HCT116 (cell line): ENCODE measurements around the gene ESPN. TPM values are rescaled to one million over a fixed set of nuclear protein-coding genes. Genes with fewer than 3 reads are reported as not detected.

ENCODE experiments used
- ATAC-seq: fragments of 200-7000 bp; cut with Tn5 transposase; 2 replicates; pipeline ENCODE4 v1.9.1; 2020; ENCODE audit warnings: mild to moderate bottlenecking, moderate library complexity
- BruUV-seq: library from RNA; stranded (reverse); fragments of 400-500 nt; replicated peaks from 2 replicates; lab custom pipeline; 2021; lab: Mats Ljungman, UMichigan
- CTCF ChIA-PET: fragments of 300-600 bp; sonication (Branson Sonifier 250); formaldehyde crosslinking; loops from one replicate; lab custom pipeline; 2021; ENCODE audit warnings: antibody characterized with exemption; lab: Charles Lee
- POLR2A ChIA-PET: fragments of 300-600, 350-600 bp; sonication (Branson Sonifier 250); formaldehyde crosslinking; loops from one replicate; lab custom pipeline; 2021; ENCODE audit warnings: antibody characterized with exemption; lab: Charles Lee
- RAD21 ChIA-PET, 2 experiments: fragments of 300-600 bp; sonication (Branson Sonifier 250); formaldehyde crosslinking; loops; one replicate each; lab custom pipeline; 2023; ENCODE audit warnings: low total read pairs in 2 of 2; ENCODE audit not compliant: uncharacterized antibody in 2 of 2, unreplicated experiment in 2 of 2, low non-redundant PET in 1 of 2; lab: Charles Lee
- DNase-seq: peaks from one replicate; pipeline ENCODE4 v3.0.0-alpha.2; 2010; ENCODE audit warnings: low read depth, low spot score
- H2AFZ ChIP-seq: fragments of 200-600 bp; shearing (Covaris generic), sonication (generic); 2 replicates; pipeline ENCODE4 v1.6.1; 2017; ENCODE audit warnings: low read depth, mixed run types, mixed read lengths, antibody characterized with exemption, low read length; ENCODE audit not compliant: poor library complexity, severe bottlenecking
- H3K27ac ChIP-seq: 2 replicates; pipeline ENCODE4 v1.5.1; 2012; ENCODE audit warnings: low read depth, low read length
- H3K27me3 ChIP-seq: fragments of 200-600 bp; sonication (generic); 2 replicates; pipeline ENCODE4 v1.6.1; 2016; ENCODE audit warnings: mixed run types, low read length, mixed read lengths; ENCODE audit not compliant: insufficient read depth
- H3K36me3 ChIP-seq, 2 experiments: fragments of 200-500 bp in 1 of 2; fragments of 200-600 bp in 1 of 2; sonication (Bioruptor generic) in 1 of 2; sonication (generic) in 1 of 2; 2 replicates each; pipeline versions ENCODE4 v1.5.1 to v1.6.1; 2014 to 2016; ENCODE audit warnings: low read length in 2 of 2, inconsistent platforms in 1 of 2, mixed read lengths in 1 of 2, mixed run types in 1 of 2; ENCODE audit not compliant: insufficient read depth in 2 of 2, control insufficient read depth in 1 of 2
- H3K4me1 ChIP-seq, 2 experiments: fragments of 200-600 bp in 1 of 2; sonication (generic) in 1 of 2; 2 replicates each; pipeline versions ENCODE4 v1.5.1 to v1.6.1; 2012 to 2017; ENCODE audit warnings: low read length in 2 of 2, inconsistent platforms in 1 of 2, mild to moderate bottlenecking in 1 of 2, mixed read lengths in 1 of 2, mixed run types in 1 of 2, moderate library complexity in 1 of 2; ENCODE audit not compliant: insufficient read depth in 2 of 2, control insufficient read depth in 1 of 2
- H3K4me2 ChIP-seq: fragments of 200-600 bp; sonication (generic); 2 replicates; pipeline ENCODE4 v1.6.1; 2017; ENCODE audit warnings: mixed run types, low read length, mixed read lengths
- H3K4me3 ChIP-seq, 2 experiments: fragments of 200-600 bp in 1 of 2; sonication (generic) in 1 of 2; replicated peaks in 1 of 2; 2 replicates each; pipeline ENCODE4 v1.5.1; 2011 to 2016; ENCODE audit warnings: low read length in 2 of 2, control low read depth in 1 of 2, low read depth in 1 of 2, mild to moderate bottlenecking in 1 of 2, mixed read lengths in 1 of 2, mixed run types in 1 of 2
- H3K79me2 ChIP-seq: fragments of 200-600 bp; sonication (generic); 2 replicates; pipeline ENCODE4 v1.6.1; 2017; ENCODE audit warnings: mild to moderate bottlenecking, mixed run types, low read length, moderate library complexity, mixed read lengths; ENCODE audit not compliant: insufficient read depth
- H3K9ac ChIP-seq: fragments of 200-600 bp; sonication (generic); 2 replicates; pipeline ENCODE4 v1.6.1; 2016; ENCODE audit warnings: low read length, mixed read lengths
- H3K9me2 ChIP-seq: fragments of 200-600 bp; sonication (generic), shearing (Covaris generic); 2 replicates; pipeline ENCODE4 v1.6.1; 2017; ENCODE audit warnings: mixed run types, mild to moderate bottlenecking, moderate library complexity; ENCODE audit not compliant: insufficient read depth
- H3K9me3 ChIP-seq, 2 experiments: fragments of 200-500 bp in 1 of 2; fragments of 200-600 bp in 1 of 2; sonication (Bioruptor generic) in 1 of 2; sonication (generic) in 1 of 2; 2 replicates each; pipeline ENCODE4 v1.6.1; 2014 to 2017; ENCODE audit warnings: low read length in 2 of 2, mixed read lengths in 2 of 2, inconsistent platforms in 1 of 2, low read depth in 1 of 2, mild to moderate bottlenecking in 1 of 2, mixed run types in 1 of 2, moderate library complexity in 1 of 2; ENCODE audit not compliant: control insufficient read depth in 1 of 2, insufficient read depth in 1 of 2
- H4K20me1 ChIP-seq: fragments of 200-600 bp; sonication (generic), shearing (Covaris generic); 2 replicates; pipeline ENCODE4 v1.6.1; 2017; ENCODE audit warnings: mixed run types, mild to moderate bottlenecking, moderate library complexity; ENCODE audit not compliant: insufficient read depth
- CBX3 ChIP-seq: IDR thresholded peaks from 2 replicates; pipeline ENCODE4 v1.6.1; 2012; ENCODE audit warnings: low read depth
- CEBPB ChIP-seq: IDR thresholded peaks from 2 replicates; pipeline ENCODE4 v1.6.1; 2012; ENCODE audit warnings: low read depth
- EGR1 ChIP-seq: IDR thresholded peaks from 2 replicates; pipeline ENCODE4 v1.6.1; 2012; ENCODE audit warnings: low read depth
- EZH2 ChIP-seq: fragments of 200-600 bp; sonication (generic); IDR thresholded peaks from 2 replicates; pipeline ENCODE4 v1.6.1; 2017; ENCODE audit warnings: antibody characterized with exemption, mixed run types
- JUND ChIP-seq: IDR thresholded peaks from 2 replicates; pipeline ENCODE4 v1.6.1; 2012
- POLR2A ChIP-seq: IDR thresholded peaks from 2 replicates; pipeline ENCODE4 v1.7.0; 2011; ENCODE audit warnings: borderline replicate concordance; ENCODE audit not compliant: insufficient read depth, insufficient read length; ENCODE audit errors: extremely low read depth
- SIN3A ChIP-seq: IDR thresholded peaks from 2 replicates; pipeline ENCODE4 v1.6.1; 2012; ENCODE audit warnings: low read depth
- ZFX ChIP-seq: fragments of 450-650 bp; IDR thresholded peaks from 2 replicates; pipeline ENCODE4 v1.6.1; 2017
- ZNF274 ChIP-seq: fragments of 200-500 bp; sonication (Bioruptor generic); IDR thresholded peaks from 2 replicates; pipeline ENCODE4 v1.6.1; 2014; ENCODE audit warnings: mild to moderate bottlenecking, low read depth, low read length, inconsistent platforms
- intact Hi-C: fragments of 100-400 bp; cut with micrococcal nuclease; formaldehyde crosslinking; loops from 2 replicates; pipeline ENCODE4 v1.10.0; 2022
- total RNA-seq: library from RNA; stranded (reverse); gene quantifications from one replicate; pipeline ENCODE4 v1.2.1, GENCODE V29; 2021; ENCODE audit not compliant: unreplicated experiment
- TF ChIP-seq, protein P1 (sequence below): IDR thresholded peaks from 2 replicates; pipeline ENCODE4 v1.6.1; 2012
- TF ChIP-seq, protein P2 (sequence below), 3 experiments: fragments of 200-600 bp in 1 of 3; sonication (generic) in 1 of 3; IDR thresholded peaks in 2 of 3; conservative IDR thresholded peaks in 1 of 3; 2 replicates each; pipeline ENCODE4 v1.5.1; 2012 to 2017; ENCODE audit warnings: low read depth in 2 of 3, low read length in 2 of 3, antibody characterized with exemption in 1 of 3, borderline replicate concordance in 1 of 3, control low read depth in 1 of 3, mild to moderate bottlenecking in 1 of 3, mixed read lengths in 1 of 3, mixed run types in 1 of 3, moderate library complexity in 1 of 3; ENCODE audit not compliant: insufficient read depth in 1 of 3
- TF ChIP-seq, protein P3 (sequence below): IDR thresholded peaks from 2 replicates; pipeline ENCODE4 v1.6.1; 2011; ENCODE audit warnings: mild to moderate bottlenecking, low read length, moderate library complexity; ENCODE audit not compliant: insufficient replicate concordance; ENCODE audit errors: extremely low read depth

Gene ESPN
- total RNA-seq, 1 experiment from 2014 or later = 114 TPM

DNA sequence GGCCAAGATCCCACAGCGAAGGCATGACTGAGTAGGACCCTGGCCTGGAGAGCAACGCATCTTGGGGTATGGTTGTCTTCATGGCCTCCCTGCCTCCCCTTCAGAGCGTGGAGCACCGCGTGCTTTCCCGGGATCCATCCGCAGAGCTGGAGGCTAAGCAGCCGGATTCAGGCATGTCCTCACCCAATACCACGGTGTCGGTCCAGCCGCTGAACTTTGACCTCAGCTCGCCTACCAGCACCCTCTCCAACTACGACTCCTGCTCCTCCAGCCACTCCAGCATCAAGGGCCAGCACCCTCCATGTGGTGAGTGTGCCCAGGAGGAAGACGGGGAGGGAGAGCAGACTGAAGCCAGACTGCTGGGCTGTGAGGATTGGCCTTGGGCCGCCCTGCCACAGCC is 19.8 kb downstream of the ESPN start:
- RAD21 ChIA-PET = no interaction called here
- H3K27me3 ChIP-seq = no peaks in the 10 kb centered on the region
- intact Hi-C loops = loop anchor here (10.0 kb wide), 1 partner anchor 770 kb away; no protein-coding TSS in a partner anchor

More for the DNA sequence above, 19.8 kb downstream of the ESPN start:
- no peak overlapping the region for H2AFZ ChIP-seq
- H3K4me3 ChIP-seq = no peak overlapping the region
- H4K20me1 ChIP-seq = no peaks in the 10 kb centered on the region
- no peak overlapping the region for H3K27ac ChIP-seq
- no peak for DNase-seq
- TF ChIP-seq, protein P1, sequence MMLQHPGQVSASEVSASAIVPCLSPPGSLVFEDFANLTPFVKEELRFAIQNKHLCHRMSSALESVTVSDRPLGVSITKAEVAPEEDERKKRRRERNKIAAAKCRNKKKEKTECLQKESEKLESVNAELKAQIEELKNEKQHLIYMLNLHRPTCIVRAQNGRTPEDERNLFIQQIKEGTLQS = no peak
- TF ChIP-seq, protein P2, sequence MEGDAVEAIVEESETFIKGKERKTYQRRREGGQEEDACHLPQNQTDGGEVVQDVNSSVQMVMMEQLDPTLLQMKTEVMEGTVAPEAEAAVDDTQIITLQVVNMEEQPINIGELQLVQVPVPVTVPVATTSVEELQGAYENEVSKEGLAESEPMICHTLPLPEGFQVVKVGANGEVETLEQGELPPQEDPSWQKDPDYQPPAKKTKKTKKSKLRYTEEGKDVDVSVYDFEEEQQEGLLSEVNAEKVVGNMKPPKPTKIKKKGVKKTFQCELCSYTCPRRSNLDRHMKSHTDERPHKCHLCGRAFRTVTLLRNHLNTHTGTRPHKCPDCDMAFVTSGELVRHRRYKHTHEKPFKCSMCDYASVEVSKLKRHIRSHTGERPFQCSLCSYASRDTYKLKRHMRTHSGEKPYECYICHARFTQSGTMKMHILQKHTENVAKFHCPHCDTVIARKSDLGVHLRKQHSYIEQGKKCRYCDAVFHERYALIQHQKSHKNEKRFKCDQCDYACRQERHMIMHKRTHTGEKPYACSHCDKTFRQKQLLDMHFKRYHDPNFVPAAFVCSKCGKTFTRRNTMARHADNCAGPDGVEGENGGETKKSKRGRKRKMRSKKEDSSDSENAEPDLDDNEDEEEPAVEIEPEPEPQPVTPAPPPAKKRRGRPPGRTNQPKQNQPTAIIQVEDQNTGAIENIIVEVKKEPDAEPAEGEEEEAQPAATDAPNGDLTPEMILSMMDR (IDR thresholded peaks at IDR 0.05 in 2 of 3, conservative IDR thresholded peaks at IDR 0.05 in 1 of 3; ENCODE audit: borderline replicate concordance in 1 of 3, insufficient read depth in 1 of 3, low read depth in 2 of 3, low read length in 2 of 3) = no peak
- TF ChIP-seq EGR1 (no peak), ZFX (no peak), SIN3A (no peak), EZH2 (no peak), JUND (no peak), CEBPB (no peak), CBX3 (no peak), POLR2A (no peak), ZNF274 (no peak)
- TF ChIP-seq, protein P3, sequence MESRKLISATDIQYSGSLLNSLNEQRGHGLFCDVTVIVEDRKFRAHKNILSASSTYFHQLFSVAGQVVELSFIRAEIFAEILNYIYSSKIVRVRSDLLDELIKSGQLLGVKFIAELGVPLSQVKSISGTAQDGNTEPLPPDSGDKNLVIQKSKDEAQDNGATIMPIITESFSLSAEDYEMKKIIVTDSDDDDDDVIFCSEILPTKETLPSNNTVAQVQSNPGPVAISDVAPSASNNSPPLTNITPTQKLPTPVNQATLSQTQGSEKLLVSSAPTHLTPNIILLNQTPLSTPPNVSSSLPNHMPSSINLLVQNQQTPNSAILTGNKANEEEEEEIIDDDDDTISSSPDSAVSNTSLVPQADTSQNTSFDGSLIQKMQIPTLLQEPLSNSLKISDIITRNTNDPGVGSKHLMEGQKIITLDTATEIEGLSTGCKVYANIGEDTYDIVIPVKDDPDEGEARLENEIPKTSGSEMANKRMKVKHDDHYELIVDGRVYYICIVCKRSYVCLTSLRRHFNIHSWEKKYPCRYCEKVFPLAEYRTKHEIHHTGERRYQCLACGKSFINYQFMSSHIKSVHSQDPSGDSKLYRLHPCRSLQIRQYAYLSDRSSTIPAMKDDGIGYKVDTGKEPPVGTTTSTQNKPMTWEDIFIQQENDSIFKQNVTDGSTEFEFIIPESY = no peak
- H3K4me1 ChIP-seq = peaks cover 16 to 56% of the 10 kb centered on the region in 2 experiments
- no peaks in the 10 kb centered on the region; the same call in 1 of the 2 replicates for H3K79me2 ChIP-seq
- no peaks in the 10 kb centered on the region for H3K9me2 ChIP-seq
- no peaks in the 10 kb centered on the region for H3K36me3 ChIP-seq
- ATAC-seq = no peak
- H3K4me2 ChIP-seq = no peak overlapping the region
- no TSS peak for BruUV-seq
- POLR2A ChIA-PET = interaction anchor here (0.6 kb wide), 1 partner anchor 51 kb away, joined by 4 read pairs; the partner anchor contains the start of gene ACOT7
- H3K9me3 ChIP-seq = no peaks in the 10 kb centered on the region
- no peak overlapping the region for H3K9ac ChIP-seq
- CTCF ChIA-PET = no interaction called here
